CD8-positive, alpha-beta memory T cell (primary cell): Measurements from ENCODE around the gene IMPG1. TPM values are rescaled to one million over a fixed set of nuclear protein-coding genes. Genes with fewer than 3 reads are reported as not detected.

Source experiments
- CTCF ChIA-PET: fragments of 350-600 bp; sonication (Branson Sonifier 250); formaldehyde crosslinking; loops from one replicate; lab custom pipeline; 2021; ENCODE audit warnings: antibody characterized with exemption; lab: Charles Lee
- POLR2A ChIA-PET: fragments of 350-600 bp; sonication (Branson Sonifier 250); formaldehyde crosslinking; loops from one replicate; lab custom pipeline; 2021; ENCODE audit warnings: antibody characterized with exemption; lab: Charles Lee
- DNase-seq, 5 donors: peaks; one replicate each; pipeline versions ENCODE4 v3.0.0 to v3.0.0-alpha.2; 2020 to 2022; ENCODE audit warnings: mixed read lengths in 1 of 5
- H3K27ac ChIP-seq: one replicate; pipeline ENCODE4 v1.7.0; 2013; ENCODE audit warnings: low read depth, mild to moderate bottlenecking, low read length, moderate library complexity
- H3K27me3 ChIP-seq: 2 replicates; pipeline ENCODE4 v1.7.0; 2013; ENCODE audit warnings: low read length, mild to moderate bottlenecking; ENCODE audit not compliant: insufficient read depth, poor library complexity, severe bottlenecking
- H3K36me3 ChIP-seq: 2 replicates; pipeline ENCODE4 v1.7.0; 2013; ENCODE audit warnings: mild to moderate bottlenecking, low read length, moderate library complexity; ENCODE audit not compliant: insufficient read depth
- H3K4me1 ChIP-seq: 2 replicates; pipeline ENCODE4 v1.7.0; 2013; ENCODE audit warnings: mild to moderate bottlenecking, low read length, moderate library complexity; ENCODE audit not compliant: insufficient read depth
- H3K4me3 ChIP-seq: 2 replicates; pipeline ENCODE4 v1.7.0; 2013; ENCODE audit warnings: mild to moderate bottlenecking, low read length
- H3K9me3 ChIP-seq: 2 replicates; pipeline ENCODE4 v1.7.0; 2013; ENCODE audit warnings: mild to moderate bottlenecking, low read length
- H3K27ac Mint-ChIP-seq, 8 donors: one replicate each; pipeline ENCODE4 v1.8.0; 2020 to 2021; ENCODE audit warnings: mixed read lengths in 8 of 8, mild to moderate bottlenecking in 6 of 8, inconsistent platforms in 3 of 8, moderate library complexity in 3 of 8
- H3K27me3 Mint-ChIP-seq, 2 donors: one replicate each; pipeline ENCODE4 v1.8.0; 2020 to 2021; ENCODE audit warnings: mixed read lengths in 2 of 2, mild to moderate bottlenecking in 1 of 2, moderate library complexity in 1 of 2
- H3K36me3 Mint-ChIP-seq, 3 donors: one replicate each; pipeline ENCODE4 v1.8.0; 2020 to 2021; ENCODE audit warnings: mixed read lengths in 3 of 3, inconsistent platforms in 1 of 3, mild to moderate bottlenecking in 1 of 3
- H3K4me1 Mint-ChIP-seq, 3 donors: one replicate each; pipeline ENCODE4 v1.8.0; 2020 to 2021; ENCODE audit warnings: mixed read lengths in 3 of 3, inconsistent platforms in 1 of 3, mild to moderate bottlenecking in 1 of 3
- H3K4me3 Mint-ChIP-seq, 7 donors: one replicate each; pipeline ENCODE4 v1.8.0; 2020 to 2021; ENCODE audit warnings: mixed read lengths in 7 of 7, mild to moderate bottlenecking in 6 of 7, moderate library complexity in 4 of 7, inconsistent platforms in 2 of 7
- H3K9me3 Mint-ChIP-seq, 5 donors: one replicate each; pipeline ENCODE4 v1.8.0; 2020 to 2022; ENCODE audit warnings: mixed read lengths in 5 of 5, mild to moderate bottlenecking in 3 of 5, moderate library complexity in 2 of 5, inconsistent platforms in 1 of 5
- polyA plus RNA-seq: library from polyadenylated mRNA; unstranded; fragments of 300-500 nt; fragmentation: Illumina TruSeq; gene quantifications from one replicate; pipeline ENCODE4 v1.2.3, GENCODE V29; 2021
- total RNA-seq, 2 experiments: library from RNA; stranded (reverse); gene quantifications; one replicate each; pipeline ENCODE4 v1.2.3, GENCODE V29; 2021

The IMPG1 gene
- not detected for total RNA-seq
- polyA plus RNA-seq = not detected

GRCh38 chr6:76072562-76072961 lies at the start of gene IMPG1:
Gene IMPG1, minus strand, starts transcription at chr6:76072662. Its CDS starts 174 bp downstream, at chr6:76072488.
- H3K36me3 Mint-ChIP-seq = no peaks in the 10 kb centered on the region
- peaks cover 0 to 18% (median 5%) of the 10 kb centered on the region in 5 donors for H3K9me3 Mint-ChIP-seq
- no peaks in the 10 kb centered on the region for H3K27me3 ChIP-seq
- ChIA-PET POLR2A (no interaction called here), CTCF (no interaction called here)
- DNase-seq = no peak
- H3K36me3 ChIP-seq = no peaks in the 10 kb centered on the region
- no peak within 1 kb of the TSS for H3K27ac Mint-ChIP-seq
- H3K27ac ChIP-seq = no peak within 1 kb of the TSS
- no peaks in the 10 kb centered on the region for H3K27me3 Mint-ChIP-seq
- H3K4me1 Mint-ChIP-seq = no peaks in the 10 kb centered on the region
- no peak within 1 kb of the TSS for H3K4me3 ChIP-seq
- no peaks in the 10 kb centered on the region for H3K4me1 ChIP-seq
- H3K9me3 ChIP-seq = no peaks in the 10 kb centered on the region
- H3K4me3 Mint-ChIP-seq = no peak within 1 kb of the TSS

DNA sequence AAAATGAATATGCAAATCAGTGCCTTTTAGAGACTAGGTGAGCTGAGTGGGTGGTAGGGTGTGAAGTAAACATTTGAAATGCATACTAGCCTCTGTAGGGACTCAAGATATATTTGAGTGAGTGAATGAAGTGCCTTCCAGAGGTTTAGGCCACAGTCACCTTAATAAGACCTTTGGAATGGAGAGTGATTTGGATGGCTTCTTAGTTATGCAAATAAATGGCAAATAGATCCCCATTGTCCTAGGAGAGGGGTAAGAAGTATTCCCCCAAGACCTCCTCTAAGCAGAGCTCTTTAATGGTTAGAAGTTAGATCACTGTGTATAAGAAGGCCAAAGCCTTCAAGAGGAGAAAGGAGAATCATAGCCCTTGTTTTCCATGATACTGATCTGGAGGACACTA lies 47.8 kb upstream of the IMPG1 start:
- Mint-ChIP-seq H3K27me3 (peaks cover 0 to 2% of the 10 kb centered on the region in 2 donors), H3K36me3 (peaks cover 0 to 1% (median 0%) of the 10 kb centered on the region in 3 donors), H3K4me3 (no peak overlapping the region), H3K9me3 (peaks cover 4 to 17% (median 9%) of the 10 kb centered on the region in 5 donors), H3K4me1 (no peaks in the 10 kb centered on the region), H3K27ac (no peak overlapping the region)
- H3K27ac ChIP-seq = no peak overlapping the region
- ChIA-PET CTCF (no interaction called here), POLR2A (no interaction called here)
- no peaks in the 10 kb centered on the region for H3K4me1 ChIP-seq
- H3K9me3 ChIP-seq = no peaks in the 10 kb centered on the region
- no peak for DNase-seq
- H3K4me3 ChIP-seq = no peak overlapping the region
- H3K36me3 ChIP-seq = no peaks in the 10 kb centered on the region
- no peaks in the 10 kb centered on the region for H3K27me3 ChIP-seq

DNA sequence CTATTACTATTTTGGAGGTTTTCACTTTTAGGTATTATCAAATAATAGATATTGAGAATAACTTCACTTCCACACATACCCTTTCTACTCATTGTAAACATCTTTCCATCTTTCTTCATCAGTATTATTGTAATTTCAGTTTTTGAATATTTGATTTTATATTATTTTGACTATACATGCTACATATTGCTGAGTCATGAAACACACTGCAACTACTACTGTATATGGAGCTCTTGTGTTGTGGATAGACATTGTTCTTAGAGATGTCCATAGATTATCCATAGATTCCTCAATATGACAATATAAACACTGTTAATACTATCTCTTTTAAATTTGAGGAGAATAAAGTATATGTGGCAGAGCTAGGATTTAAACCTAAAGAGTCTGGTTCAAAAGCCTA lies 819 bp upstream of the IMPG1 start:
- Histone ChIP-seq H3K27ac (no peak overlapping the region), H3K4me3 (no peak overlapping the region), H3K9me3 (no peaks in the 10 kb centered on the region), H3K36me3 (no peaks in the 10 kb centered on the region), H3K27me3 (no peaks in the 10 kb centered on the region), H3K4me1 (no peaks in the 10 kb centered on the region)
- Mint-ChIP-seq H3K4me1 (no peaks in the 10 kb centered on the region), H3K36me3 (no peaks in the 10 kb centered on the region), H3K4me3 (no peak overlapping the region), H3K27me3 (no peaks in the 10 kb centered on the region), H3K9me3 (peaks cover 0 to 12% (median 3%) of the 10 kb centered on the region in 5 donors), H3K27ac (no peak overlapping the region)
- POLR2A ChIA-PET = no interaction called here
- no peak for DNase-seq
- CTCF ChIA-PET = no interaction called here

DNA sequence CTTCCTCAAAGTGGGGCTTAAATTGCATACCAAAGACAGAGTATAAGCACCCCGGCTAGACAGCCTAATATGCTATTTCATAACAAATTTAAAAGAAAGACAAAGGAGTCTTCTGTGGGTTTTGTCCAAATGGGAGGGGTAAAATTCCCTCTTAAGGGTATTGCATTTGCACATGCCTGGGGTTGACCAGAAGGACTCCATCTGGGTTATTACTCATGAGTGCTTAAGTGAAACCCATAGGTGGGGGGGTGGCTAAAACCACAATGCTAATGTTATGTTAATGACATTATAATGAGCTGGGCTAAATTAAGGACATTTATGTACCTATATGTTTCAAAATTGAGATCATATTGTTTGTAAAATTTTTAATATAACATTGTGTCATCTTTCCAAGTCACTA lies 15.0 kb downstream of the IMPG1 start:
- Mint-ChIP-seq H3K9me3 (peaks cover 0 to 9% (median 4%) of the 10 kb centered on the region in 5 donors), H3K36me3 (no peaks in the 10 kb centered on the region), H3K27ac (no peak overlapping the region), H3K4me1 (no peaks in the 10 kb centered on the region), H3K27me3 (peaks cover 0 to 2% of the 10 kb centered on the region in 2 donors), H3K4me3 (no peak overlapping the region)
- no peak overlapping the region for H3K27ac ChIP-seq
- no peak overlapping the region for H3K4me3 ChIP-seq
- CTCF ChIA-PET = no interaction called here
- POLR2A ChIA-PET = no interaction called here
- H3K4me1 ChIP-seq = no peaks in the 10 kb centered on the region
- H3K36me3 ChIP-seq = no peaks in the 10 kb centered on the region
- no peak for DNase-seq
- no peaks in the 10 kb centered on the region for H3K27me3 ChIP-seq
- no peaks in the 10 kb centered on the region for H3K9me3 ChIP-seq

DNA sequence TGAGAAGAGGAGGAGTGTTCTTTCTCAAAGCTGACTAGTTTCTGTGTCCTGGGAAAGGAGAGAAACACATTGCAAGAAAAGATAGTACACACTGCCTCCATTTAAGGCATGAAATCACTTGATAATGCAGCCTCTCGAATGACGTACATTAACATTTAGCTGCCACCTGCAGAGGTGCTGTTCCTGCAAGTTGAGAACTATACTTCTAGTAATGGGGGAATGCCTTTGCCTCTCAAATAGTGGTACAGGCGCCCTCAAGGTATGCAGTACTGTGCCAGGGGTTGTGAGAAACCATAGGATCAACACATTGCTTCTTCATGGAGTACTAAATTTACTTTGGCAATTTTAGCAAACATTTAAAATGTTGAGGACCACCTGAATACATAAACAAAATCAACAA lies 20.1 kb downstream of the IMPG1 start:
- Mint-ChIP-seq H3K4me3 (no peak overlapping the region), H3K27me3 (peaks cover 0 to 2% of the 10 kb centered on the region in 2 donors), H3K36me3 (no peaks in the 10 kb centered on the region), H3K4me1 (no peaks in the 10 kb centered on the region), H3K27ac (no peak overlapping the region), H3K9me3 (peaks cover 0 to 11% (median 4%) of the 10 kb centered on the region in 5 donors)
- no peaks in the 10 kb centered on the region for H3K9me3 ChIP-seq
- no peaks in the 10 kb centered on the region for H3K27me3 ChIP-seq
- ChIA-PET CTCF (no interaction called here), POLR2A (no interaction called here)
- H3K27ac ChIP-seq = no peak overlapping the region
- H3K36me3 ChIP-seq = no peaks in the 10 kb centered on the region
- DNase-seq = no peak
- no peak overlapping the region for H3K4me3 ChIP-seq
- H3K4me1 ChIP-seq = no peaks in the 10 kb centered on the region

- no peaks in the 10 kb centered on the region for H3K27me3 ChIP-seq
- no peak overlapping the region for H3K4me3 ChIP-seq
- Mint-ChIP-seq H3K27me3 (peaks cover 0 to 2% of the 10 kb centered on the region in 2 donors), H3K27ac (no peak overlapping the region), H3K4me3 (no peak overlapping the region), H3K36me3 (no peaks in the 10 kb centered on the region), H3K9me3 (peaks cover 2 to 12% (median 3%) of the 10 kb centered on the region in 5 donors), H3K4me1 (no peaks in the 10 kb centered on the region)
- H3K36me3 ChIP-seq = no peaks in the 10 kb centered on the region
- no peak for DNase-seq
- no peaks in the 10 kb centered on the region for H3K9me3 ChIP-seq
- POLR2A ChIA-PET = no interaction called here
- CTCF ChIA-PET = no interaction called here
- no peak overlapping the region for H3K27ac ChIP-seq
- no peaks in the 10 kb centered on the region for H3K4me1 ChIP-seq
Measured at GRCh38 chr6:76043690-76044089, 28.8 kb downstream of the IMPG1 start.

DNA sequence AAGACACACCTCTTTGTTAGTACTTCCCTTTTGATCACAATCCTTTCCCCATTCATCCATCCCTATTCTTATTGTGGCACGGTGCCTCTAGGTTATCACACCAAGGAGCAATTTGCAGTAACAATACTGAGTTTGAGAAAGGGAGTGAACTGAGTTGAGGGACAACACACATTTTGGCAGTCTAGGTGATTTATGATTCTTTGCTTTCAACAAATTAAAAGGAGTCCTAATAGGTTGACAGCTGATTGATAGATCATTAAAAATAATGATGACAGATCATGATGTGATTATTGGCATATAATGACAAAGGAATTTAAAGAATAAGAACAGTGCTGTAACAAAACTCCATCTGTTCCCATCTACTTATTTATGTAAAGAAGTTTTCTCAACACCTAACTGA lies 36.7 kb downstream of the IMPG1 start:
- ChIA-PET CTCF (no interaction called here), POLR2A (no interaction called here)
- Mint-ChIP-seq H3K27me3 (peaks cover 0 to 4% of the 10 kb centered on the region in 2 donors), H3K9me3 (peaks cover 0 to 4% (median 0%) of the 10 kb centered on the region in 5 donors), H3K4me1 (no peaks in the 10 kb centered on the region), H3K36me3 (no peaks in the 10 kb centered on the region), H3K27ac (no peak overlapping the region), H3K4me3 (no peak overlapping the region)
- DNase-seq = no peak
- no peak overlapping the region for H3K4me3 ChIP-seq
- H3K36me3 ChIP-seq = no peaks in the 10 kb centered on the region
- H3K9me3 ChIP-seq = no peaks in the 10 kb centered on the region
- no peak overlapping the region for H3K27ac ChIP-seq
- no peaks in the 10 kb centered on the region for H3K4me1 ChIP-seq
- H3K27me3 ChIP-seq = no peaks in the 10 kb centered on the region

DNA sequence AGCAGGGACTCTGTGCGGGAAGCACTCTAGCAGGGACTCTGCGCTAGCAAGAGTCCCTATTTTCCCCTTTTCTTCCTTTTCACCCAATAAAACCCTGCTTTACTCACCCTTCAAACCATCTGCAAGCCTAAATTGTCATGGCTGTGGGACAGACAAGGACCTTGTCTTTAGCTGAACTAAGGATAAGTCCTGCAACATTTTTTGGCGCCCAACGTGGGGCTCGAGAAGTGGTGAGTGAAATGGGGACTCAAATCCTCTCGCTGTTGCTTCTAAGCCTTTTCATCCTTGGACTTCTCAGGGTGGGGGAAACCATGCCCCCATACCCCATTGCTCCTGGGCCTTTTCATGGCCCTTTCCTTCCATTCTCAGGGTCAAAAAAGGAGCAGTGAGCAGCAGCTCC lies 46.4 kb downstream of the IMPG1 start:
- Mint-ChIP-seq H3K4me3 (no peak overlapping the region), H3K4me1 (no peaks in the 10 kb centered on the region), H3K27ac (no peak overlapping the region), H3K36me3 (peaks cover 0 to 9% (median 2%) of the 10 kb centered on the region in 3 donors), H3K27me3 (no peaks in the 10 kb centered on the region), H3K9me3 (peaks cover 25 to 47% (median 35%) of the 10 kb centered on the region in 5 donors)
- Histone ChIP-seq H3K36me3 (no peaks in the 10 kb centered on the region), H3K27ac (no peak overlapping the region), H3K27me3 (no peaks in the 10 kb centered on the region), H3K4me3 (no peak overlapping the region), H3K4me1 (no peaks in the 10 kb centered on the region), H3K9me3 (peaks cover 17% of the 10 kb centered on the region)
- ChIA-PET POLR2A (no interaction called here), CTCF (no interaction called here)
- no peak for DNase-seq
